ENCODE data around the gene FHIT.

DNA sequence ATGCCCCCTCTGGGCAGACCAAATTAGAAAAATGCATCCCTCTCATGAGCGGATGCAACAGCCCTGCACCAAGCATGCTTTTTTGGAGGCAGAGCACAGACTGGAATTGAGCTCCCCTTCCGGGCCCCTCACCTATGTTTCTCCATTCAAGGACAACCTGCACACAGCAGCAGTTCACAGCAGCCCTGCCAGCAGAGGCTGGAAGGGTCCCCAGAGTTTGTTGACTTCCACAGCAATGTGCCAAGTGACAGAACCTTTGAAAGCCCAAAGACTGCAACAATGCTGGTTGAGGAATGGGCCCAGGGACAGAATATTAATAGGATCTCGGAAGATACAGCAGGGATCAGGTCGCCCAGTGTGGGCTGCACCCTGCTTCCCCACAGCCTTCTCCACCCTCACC, 650.4 kb downstream of the FHIT start:
- TF ChIP-seq POLR2A (IDR thresholded peaks at IDR 0.05; ENCODE audit: low read depth, low read length), result no peak
- TF ChIP-seq, protein P1, sequence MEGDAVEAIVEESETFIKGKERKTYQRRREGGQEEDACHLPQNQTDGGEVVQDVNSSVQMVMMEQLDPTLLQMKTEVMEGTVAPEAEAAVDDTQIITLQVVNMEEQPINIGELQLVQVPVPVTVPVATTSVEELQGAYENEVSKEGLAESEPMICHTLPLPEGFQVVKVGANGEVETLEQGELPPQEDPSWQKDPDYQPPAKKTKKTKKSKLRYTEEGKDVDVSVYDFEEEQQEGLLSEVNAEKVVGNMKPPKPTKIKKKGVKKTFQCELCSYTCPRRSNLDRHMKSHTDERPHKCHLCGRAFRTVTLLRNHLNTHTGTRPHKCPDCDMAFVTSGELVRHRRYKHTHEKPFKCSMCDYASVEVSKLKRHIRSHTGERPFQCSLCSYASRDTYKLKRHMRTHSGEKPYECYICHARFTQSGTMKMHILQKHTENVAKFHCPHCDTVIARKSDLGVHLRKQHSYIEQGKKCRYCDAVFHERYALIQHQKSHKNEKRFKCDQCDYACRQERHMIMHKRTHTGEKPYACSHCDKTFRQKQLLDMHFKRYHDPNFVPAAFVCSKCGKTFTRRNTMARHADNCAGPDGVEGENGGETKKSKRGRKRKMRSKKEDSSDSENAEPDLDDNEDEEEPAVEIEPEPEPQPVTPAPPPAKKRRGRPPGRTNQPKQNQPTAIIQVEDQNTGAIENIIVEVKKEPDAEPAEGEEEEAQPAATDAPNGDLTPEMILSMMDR (conservative IDR thresholded peaks at IDR 0.05; ENCODE audit: low read depth, low read length), result no peak
- no peak for TF ChIP-seq RAD21 (IDR thresholded peaks at IDR 0.05; ENCODE audit: low read length)
- no peak for TF ChIP-seq MAFK (IDR thresholded peaks at IDR 0.05; ENCODE audit: low read depth, low read length)
